ENCODE measurements around the gene UCP2.

Gene UCP2

DNA sequence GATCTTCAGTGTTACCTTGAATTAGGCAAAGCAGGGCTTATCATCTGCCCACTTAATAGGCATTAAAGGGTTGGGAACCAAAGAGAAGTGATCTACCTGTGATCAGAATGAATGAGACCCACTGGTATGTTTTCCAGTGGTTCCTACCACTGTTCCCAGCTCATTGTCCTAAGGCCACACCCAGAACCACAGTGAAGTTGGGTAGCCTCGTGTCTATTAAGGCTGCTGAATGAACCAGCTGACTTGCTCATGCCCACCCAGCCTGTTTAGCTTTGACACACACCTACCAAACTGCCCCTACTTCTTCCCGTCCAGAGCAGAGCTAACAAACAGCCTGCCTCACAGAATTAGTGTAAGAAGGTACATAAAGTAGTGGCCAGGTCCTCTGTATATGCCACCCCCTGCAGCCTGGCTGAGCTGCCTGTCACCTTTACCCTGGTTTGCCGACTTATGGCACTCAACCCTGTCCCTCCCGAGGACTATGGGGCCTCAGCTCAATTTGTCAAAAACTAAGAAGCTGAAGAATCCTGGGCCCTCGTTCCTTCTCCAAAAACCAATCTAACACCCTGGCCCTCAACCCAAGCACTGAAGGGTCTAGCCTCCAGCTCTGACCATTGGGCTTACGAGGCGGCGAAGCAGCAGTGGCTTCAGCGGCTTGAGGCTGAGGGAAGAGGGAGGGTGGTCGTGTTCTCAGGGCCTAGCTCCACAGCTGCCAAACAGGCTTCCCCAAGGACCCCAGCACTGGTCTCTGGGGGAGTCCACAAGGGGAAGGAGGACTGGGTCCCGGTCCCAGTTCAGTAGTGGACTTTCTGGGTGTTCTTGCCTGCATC, 9.8 kb downstream of the UCP2 start:
- DNase-seq (ENCODE audit: low read depth in 2 of 2): no peak

DNA sequence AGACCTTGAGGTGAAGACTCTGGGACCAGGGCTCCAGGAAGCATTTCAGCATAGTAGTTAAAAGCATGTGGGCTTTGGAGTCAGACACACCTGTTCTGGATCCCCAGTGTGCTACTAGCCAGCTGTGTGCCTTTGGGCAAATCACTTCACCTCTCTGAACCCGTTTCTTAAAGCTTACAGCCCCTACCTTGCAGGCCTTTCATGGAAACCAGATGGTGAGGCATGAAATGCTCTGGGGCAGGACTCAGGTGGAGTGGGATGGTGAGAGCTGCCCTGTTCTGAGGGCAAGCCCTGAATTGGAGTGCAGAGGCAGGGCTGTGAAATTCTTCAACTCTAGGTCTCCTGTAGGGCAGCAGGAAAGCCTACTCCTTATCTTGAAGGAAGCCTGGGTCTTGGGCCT, 10.5 kb downstream of the UCP2 start:
- DNase-seq (ENCODE audit: low read depth in 2 of 2): no peak

DNA sequence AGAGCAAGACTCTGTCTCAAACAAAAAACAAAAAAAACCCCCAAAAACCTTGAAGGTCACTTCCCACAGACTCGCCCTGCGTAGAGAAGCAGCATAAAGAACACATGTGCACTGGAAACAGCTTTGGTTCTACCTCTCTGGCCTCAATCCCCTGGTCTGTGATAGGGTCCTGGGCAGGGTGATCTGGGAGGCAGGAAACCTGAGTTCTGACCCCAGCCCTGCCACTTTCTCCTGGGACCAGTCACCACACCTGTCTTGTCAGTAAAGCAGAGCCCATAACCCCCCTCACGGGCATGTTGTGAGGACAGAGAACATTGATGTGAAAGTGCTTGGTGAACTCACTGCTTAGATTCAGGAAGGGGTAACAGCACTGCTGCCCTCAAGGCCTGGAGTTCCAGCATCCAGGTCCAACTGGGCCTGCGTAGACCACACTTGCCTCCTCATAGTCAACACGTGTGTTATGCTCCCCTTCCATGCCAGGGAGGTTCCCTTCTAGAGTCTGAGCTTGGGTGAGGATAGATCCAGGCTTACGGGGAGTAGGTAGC, 11.4 kb downstream of the UCP2 start:
- DNase-seq (ENCODE audit: low read depth in 2 of 2): no peak

DNA sequence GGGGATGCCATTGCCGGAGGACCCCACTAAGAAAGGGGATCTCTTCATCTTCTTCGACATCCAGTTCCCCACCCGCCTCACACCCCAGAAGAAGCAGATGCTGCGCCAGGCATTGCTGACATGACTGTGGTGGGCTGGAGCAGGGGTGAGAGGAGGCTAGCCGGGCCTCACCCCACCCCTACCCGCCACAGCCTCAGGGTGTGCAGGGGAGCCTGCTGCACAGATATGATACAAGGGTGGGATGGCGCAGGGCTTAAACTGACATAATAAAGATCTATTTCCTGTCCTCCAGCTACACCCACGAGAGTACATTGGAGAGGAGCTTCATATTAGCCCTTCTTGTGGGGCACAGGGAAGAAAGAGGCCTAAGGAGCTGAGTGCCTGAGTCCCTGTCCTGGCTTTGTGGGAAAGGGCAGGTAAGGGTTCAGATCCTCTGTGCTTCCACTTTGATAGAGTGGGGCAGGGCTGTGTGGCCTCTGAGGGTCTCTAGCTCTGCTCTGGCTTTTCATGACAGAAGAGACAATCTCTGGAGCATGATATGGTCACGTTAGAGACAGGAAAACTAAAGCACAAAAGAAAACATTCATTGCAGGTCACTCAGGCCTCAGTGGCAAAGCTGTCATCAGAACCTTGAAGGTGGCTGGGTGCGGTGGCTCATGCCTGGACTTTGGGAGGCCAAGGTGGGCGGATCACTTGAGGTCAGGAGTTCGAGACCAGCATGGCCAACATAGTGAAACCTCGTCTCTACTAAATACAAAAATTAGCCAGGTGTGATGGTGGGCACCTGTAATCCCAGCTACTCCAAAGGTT, 12.4 kb downstream of the UCP2 start:
- DNase-seq (ENCODE audit: low read depth in 2 of 2): no peak

DNA sequence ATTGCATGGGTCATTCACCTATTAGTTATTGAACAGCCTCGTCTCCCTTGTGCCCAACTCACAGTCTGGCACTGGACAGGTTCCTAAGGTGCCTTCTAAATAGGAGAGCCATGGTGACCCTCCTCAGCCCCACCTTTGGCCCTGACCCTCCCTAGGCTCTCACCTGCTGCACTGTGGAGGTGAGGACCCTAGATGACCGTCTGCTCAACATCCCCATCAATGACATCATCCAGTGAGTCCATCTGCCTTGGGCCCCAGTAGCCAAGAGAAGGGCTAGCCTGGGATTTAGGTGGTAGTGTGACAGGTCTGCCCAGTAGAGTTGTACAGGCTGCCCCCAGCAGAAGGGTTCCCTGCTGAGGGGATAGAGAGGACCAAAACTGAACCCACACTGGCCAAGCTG, 13.6 kb downstream of the UCP2 start:
- no peak for DNase-seq (ENCODE audit: low read depth in 2 of 2)

DNA sequence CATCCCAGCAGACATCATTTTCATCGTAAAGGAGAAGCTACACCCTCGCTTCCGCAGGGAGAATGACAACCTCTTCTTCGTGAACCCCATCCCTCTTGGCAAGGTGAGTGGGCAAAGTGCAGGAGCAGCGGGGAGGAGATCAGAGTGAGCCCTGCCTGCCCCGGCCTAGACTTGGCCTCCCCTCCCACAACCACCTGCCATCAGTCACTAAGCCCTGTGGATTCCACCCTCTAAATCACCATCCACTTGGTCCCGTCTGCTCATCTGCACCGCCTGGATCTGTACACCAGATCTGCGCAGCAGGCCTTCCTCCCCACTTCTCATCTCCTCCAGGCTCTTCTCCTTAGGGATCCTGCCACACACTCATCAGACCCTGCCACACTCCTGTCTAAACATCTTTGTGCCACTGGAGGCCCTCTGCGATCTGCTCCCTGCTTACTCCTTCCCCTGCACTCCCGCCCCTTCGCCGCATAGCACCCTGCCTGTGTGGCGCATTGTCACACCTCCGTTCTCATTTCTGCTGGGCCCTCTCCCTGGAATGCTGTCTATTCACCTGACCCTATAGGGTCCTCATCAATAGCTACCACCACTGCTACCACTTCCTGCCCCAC, 14.2 kb downstream of the UCP2 start:
- no peak for DNase-seq (ENCODE audit: low read depth in 2 of 2)

DNA sequence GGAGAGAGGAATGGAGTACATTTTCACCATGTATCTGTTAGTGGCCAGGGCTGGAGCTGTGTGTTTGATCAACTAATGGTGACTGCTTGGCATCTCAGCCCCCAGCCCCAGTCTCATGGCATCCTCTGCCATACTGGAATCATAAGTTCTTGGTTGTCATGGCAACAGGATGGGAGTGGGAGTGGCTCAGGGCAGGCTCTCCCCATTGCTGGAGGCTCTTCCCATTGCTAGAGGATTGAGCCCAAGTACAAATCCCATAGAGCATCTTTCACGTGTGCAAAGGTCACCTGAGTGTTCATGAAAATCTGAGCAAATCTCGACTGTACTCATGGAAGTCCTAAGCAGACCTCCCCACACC, 16.9 kb downstream of the UCP2 start:
- no peak for DNase-seq (ENCODE audit: low read depth in 2 of 2)

DNA sequence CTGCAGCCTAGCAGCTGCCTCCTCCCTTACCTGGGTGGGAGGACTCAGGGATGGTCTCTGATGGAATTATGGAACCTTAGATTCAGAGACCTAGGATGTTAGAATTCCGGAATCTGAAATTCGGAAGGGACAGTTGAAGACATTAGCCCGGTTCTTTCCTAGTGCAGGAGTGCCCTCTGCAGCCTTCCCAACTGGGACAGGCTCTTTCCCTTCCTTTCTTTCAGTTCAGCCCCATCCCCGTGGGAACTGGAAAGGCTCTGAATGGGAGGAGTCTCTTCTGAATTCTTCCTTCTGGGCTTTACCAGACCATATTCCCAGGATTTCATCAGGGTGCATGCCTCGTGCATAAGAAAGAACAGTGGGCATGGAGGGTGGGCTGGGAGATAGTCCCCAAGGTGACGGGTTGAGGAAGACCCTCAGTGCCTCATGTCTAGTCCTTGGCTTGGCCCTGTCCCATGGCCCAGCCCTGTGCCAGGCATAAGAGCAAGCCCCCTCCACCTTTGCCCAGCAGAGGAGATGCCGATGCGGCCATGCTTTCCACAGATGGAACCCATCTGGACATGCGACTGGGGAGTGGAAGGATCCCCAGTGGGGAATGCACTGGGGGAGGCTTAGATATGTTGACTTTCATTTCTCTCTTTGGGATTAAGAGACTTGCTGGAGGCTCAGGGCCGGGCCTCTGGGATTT, 17.4 kb downstream of the UCP2 start:
- no peak for DNase-seq (ENCODE audit: low read depth in 2 of 2)

DNA sequence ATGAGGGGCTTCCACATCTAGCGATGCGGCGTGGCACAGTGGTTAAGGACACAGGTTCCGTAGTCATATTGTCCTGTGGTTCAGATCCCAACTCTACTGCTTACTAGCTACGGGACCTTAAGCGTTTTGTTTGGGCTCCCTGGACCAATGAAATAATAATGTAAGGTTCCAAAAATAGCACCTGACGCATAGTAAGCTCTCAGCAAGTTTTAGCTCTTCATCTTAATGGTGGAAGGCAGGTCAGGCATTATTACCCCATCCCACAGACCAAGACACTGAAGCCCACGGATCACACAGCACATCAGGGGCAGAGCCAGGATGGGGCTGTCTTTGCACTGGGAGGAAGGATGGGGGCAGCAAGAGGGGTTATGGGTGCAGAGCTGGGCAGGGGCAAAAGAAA, 18.8 kb downstream of the UCP2 start:
- DNase-seq (ENCODE audit: low read depth in 2 of 2): no peak

DNA sequence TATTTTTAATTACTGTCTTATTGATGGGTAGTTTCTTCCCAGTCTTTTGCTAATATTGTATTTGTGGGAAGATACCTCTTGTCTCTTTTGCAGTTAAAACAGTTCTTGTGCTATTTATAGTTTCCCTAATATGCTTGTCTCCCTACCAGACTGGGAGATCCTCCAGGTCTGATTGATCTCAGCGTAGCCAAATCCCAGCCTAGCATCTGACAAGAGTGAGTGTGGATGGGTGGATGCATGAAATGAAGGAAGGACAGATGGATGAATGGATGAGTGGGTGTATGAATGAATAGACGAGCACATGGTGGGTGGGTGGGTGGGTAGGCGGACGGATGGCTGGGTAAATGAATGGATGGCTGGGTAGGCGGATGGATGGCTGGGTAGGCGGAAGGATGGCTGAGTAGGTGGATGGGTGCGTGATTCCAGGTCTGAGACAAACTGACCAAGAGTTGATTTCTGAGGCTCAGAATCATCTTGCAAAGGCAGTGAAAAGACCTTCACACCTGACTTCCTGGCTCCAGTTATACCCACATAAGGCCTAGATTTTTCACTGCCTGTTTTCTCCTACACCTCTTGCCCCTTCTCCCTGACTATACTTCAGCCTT, 20.4 kb downstream of the UCP2 start:
- no peak for DNase-seq (ENCODE audit: low read depth in 2 of 2)

DNA sequence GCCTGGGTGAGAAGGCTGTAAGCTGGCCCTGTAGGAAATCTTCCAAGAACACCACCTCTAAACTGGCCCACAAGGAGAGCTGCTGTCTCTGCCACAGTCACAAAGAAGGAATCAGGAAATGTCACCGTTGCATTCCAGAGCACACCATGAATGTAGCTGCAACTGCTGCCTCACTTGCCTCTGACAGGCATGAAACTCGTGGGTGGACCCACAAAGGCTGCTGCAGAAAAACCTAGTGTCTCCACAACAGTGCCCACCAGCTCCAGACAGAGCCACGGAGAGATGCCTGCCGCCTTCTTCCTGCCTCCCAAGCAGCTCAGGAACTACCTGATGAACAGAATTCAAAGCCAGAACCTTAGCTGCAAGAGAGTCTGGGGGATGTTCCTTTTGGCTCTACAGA, 21.3 kb downstream of the UCP2 start:
- DNase-seq (ENCODE audit: low read depth in 2 of 2): no peak

DNA sequence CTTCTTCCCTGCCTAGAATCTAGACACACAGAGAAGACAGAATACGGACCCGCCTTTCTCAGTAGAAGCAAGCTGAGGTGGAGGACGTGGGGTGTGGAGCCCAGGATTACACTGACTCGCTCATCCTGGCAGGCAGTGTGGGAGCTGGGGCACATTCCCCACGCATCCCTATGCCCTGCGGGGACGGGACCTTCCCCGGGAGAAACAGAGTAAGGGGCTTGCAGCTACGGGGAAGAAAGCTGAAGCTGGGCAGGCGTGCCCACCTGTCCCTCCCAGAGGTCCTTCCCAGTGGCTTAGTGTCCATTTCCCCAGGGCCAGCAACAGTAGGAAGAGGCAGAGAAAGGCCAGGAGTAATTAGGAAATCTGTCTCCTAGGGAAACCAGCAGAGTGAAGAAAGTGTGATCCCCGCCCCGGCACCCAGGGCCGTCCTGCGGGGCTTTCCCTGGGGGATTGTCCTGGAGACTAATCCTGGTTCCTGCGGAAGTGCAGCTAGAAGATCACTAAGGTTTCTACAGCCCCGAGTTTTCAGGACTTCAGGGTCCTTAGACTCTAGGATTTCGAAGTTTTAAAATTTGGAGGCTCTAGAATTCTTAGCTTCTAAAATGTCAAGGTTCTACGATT, 24.0 kb downstream of the UCP2 start:
- no peak for DNase-seq (ENCODE audit: low read depth in 2 of 2)

DNA sequence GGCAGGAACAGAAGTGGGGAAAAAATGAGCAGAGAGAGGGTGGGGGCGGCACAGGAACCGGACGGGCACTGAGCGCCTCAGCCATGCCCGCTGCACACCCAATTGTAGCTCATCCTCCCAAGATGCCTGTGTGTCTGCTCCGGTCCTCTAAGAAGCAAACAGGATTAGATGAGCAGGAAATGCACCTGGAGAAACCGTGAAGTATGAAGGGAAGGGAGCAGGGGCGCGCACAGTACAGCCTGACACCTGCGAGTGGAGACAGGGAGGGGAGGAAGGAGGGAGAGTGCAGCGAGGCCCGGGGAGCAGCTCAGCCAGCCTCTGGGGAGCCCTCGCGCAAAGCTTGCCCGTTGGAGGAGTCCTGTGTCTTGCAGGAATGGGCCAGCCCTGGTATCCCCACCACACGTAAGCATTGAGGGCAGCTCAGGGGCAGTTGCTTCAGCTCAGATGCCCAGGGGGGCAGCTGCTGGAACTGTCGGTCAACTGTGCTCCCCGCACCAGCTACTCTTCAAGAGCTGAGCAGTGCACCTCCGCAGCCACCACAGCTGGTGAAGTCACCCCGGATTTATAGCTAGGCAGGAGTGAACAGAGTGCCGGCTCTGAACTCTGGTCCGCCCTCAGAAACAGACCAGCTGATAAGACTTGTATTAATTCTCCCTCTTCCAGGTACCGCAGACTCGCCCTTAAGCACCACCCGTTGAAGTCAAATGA, 24.8 kb downstream of the UCP2 start:
- DNase-seq (ENCODE audit: low read depth in 2 of 2): no peak

DNA sequence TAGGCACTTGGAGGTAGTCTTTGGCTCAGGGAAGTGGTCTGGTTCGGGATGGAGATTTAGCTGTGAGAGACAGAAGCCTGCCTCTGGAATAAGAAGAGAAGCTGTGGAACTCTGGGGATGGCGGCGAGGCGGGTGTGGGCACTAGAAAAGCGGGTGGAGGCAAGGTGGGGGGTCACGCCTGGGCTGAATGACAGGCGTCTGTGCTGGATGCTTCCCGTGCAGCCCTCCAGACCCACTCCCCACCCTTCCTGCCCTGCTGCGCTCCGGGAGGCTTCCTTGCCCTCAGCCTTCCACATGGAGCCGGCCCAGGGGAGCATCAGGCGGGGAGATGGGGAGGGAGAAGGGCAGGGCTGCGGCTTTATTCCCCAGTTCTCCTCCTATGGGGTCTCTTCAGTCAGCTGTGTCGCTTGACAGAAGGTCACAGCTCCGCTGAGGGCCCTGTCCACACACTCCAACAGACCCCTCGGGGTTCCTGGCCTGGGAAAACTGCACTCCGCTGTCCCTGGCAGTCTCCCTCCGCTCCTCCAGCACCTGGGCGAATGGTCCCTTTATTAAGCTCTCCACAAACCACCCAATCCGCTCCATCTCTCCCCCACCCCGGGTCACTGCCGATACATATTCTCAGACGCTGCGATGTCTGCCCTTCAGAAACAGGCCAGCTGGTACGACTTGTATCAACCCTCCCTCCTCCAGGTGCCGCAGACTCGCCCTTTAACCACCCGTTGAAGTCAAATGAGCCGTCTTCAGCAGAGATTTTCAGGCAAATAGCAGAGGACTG, 25.6 kb downstream of the UCP2 start:
- DNase-seq (ENCODE audit: low read depth in 2 of 2): no peak

DNA sequence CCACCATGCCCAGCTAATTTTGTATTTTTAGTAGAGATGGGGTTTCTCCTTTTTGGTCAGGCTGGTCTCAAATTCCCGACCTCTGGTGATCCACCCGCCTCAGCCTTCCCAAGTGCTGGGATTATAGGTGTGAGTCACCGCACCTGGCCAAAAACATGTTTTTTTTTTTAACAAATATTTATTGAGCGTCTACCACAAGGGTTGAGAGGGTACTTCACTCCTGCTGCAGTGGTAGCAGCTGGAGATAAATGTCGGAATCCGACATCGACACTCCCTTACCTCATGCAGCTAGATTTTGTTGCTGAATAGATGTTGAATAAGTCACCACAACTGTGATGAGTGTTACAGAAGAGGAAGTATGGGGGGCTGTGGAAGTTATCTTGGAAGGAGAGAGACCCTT, 30.8 kb downstream of the UCP2 start:
- DNase-seq (ENCODE audit: low read depth in 2 of 2): no peak

DNA sequence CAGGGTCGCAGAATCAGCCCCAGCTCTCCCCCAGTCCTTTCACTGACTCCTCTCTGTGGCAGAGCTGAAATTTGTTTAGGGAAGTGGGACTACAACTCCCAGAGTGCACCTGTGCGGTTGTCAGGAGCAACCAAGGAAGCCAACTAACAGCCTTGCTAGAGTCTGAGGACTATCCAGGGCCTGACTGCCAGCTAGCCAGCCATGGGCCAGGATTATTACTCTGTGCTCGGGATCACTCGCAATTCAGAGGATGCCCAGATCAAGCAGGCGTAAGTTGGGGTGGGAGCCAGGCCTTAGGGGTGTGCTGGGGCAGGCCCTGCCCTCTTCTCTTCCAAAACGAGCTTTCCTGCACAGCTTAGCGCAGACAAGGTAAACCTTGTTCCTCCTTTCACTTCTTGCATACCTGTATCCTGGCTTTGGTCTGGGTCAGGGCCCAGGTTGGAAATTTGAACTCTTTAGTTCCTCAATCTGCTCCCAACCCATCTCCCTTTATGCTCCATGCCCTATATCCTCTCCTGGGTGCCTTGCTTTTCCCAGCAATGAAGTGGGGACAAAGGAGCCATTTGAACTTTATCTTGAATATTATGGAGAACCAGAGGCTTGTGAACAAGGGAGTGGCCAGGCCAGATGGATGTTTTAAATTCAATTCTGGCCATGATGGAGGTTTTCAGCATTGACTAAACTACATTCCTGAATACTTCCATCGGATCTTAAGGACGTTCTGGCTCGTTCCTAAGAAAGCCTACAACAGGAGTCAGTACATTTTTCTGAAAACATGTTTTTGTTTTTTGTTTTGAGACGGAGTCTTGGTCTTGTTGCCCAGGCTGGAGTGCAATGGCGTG, 31.6 kb downstream of the UCP2 start, which contains the start of gene DNAJB13:
DNAJB13 (plus strand) TSS at position 158 of the 842 bp plus-strand sequence; CDS start at position 202, 44 bp downstream.
- no peak for DNase-seq (ENCODE audit: low read depth in 2 of 2)

DNA sequence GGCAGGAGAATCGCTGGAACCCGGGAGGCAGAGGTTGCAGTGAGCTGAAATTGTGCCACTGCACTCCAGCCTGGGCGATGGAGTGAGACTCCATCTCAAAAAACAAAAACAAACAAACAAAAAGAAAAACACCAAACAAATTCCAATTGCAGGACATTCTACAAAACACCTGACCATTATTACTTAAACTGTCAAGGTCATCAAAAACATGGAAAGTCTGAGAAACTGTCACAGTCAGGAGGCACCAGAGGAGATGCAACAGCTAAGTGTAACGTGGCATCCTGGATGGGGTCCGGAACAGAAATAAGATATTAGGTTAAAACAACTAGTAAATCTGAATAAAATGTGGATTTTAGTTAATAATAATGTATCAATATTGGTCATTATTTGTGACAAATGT, 32.7 kb downstream of the UCP2 start:
- no peak for DNase-seq (ENCODE audit: low read depth in 2 of 2)

DNA sequence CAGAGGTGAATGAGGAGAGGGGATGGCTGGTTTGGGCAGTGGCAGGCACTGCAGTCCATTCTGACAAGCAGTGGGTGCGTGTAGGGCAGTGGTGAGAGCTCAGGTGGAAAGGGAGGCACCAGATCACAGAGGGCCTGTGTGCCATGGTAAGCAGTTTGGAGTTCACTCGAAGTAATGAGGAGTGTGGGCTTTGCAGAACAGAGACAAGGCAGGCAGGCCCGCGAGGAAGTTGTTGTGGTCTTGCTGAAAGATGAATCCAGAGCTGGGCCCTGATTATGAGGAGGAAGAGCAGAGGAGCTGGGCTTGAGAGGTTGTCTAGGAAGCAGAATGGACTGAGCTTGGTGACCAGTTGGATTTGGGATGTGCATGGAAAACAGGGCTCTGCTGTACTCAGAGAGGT, 33.4 kb downstream of the UCP2 start:
- DNase-seq (ENCODE audit: low read depth in 2 of 2): no peak
